GM23338 (cell line): ENCODE results near the gene GPRIN2. TPM values are rescaled to one million over a fixed set of nuclear protein-coding genes. Genes with fewer than 3 reads are reported as not detected.

Experiments used
- ATAC-seq: fragments of 200-7000 bp; cut with Tn5 transposase; 3 replicates; pipeline ENCODE4 v1.9.1; 2020
- DNase-seq: peaks from one replicate; pipeline ENCODE4 v3.0.0-alpha.2; 2015; ENCODE audit warnings: low spot score
- H2AFZ ChIP-seq: fragments of 200-600 bp; sonication (generic); 2 replicates; pipeline ENCODE4 v1.8.0; 2016; ENCODE audit warnings: antibody characterized with exemption, mild to moderate bottlenecking, moderate library complexity
- H3F3A ChIP-seq: fragments of 200-600 bp; sonication (generic); replicated peaks from 2 replicates; pipeline ENCODE4 v1.8.0; 2017; ENCODE audit warnings: antibody characterized with exemption, mixed run types, low read depth
- H3K27ac ChIP-seq: fragments of 200-600 bp; sonication (generic); 2 replicates; pipeline ENCODE4 v1.6.1; 2016; ENCODE audit warnings: low read depth
- H3K27me3 ChIP-seq: fragments of 200-600 bp; sonication (generic); 2 replicates; pipeline ENCODE4 v1.8.0; 2016; ENCODE audit warnings: mild to moderate bottlenecking, mixed run types, moderate library complexity; ENCODE audit not compliant: insufficient read depth
- H3K36me3 ChIP-seq: fragments of 200-600 bp; sonication (generic); 2 replicates; pipeline ENCODE4 v1.8.0; 2016; ENCODE audit warnings: mild to moderate bottlenecking; ENCODE audit not compliant: insufficient read depth
- H3K4me1 ChIP-seq: fragments of 200-600 bp; sonication (generic); 2 replicates; pipeline ENCODE4 v1.8.0; 2016; ENCODE audit warnings: mild to moderate bottlenecking, moderate library complexity; ENCODE audit not compliant: insufficient read depth
- H3K4me2 ChIP-seq: fragments of 200-600 bp; sonication (generic); 2 replicates; pipeline ENCODE4 v1.7.1; 2017; ENCODE audit warnings: mixed run types
- H3K4me3 ChIP-seq: fragments of 200-600 bp; sonication (generic); 2 replicates; pipeline ENCODE4 v1.6.1; 2016; ENCODE audit warnings: mixed run types
- H3K79me2 ChIP-seq: fragments of 200-600 bp; sonication (generic); replicated peaks from 2 replicates; pipeline ENCODE4 v1.8.0; 2017; ENCODE audit warnings: mild to moderate bottlenecking; ENCODE audit not compliant: insufficient read depth
- H3K9me2 ChIP-seq: fragments of 200-600 bp; sonication (generic); 2 replicates; pipeline ENCODE4 v1.8.0; 2017; ENCODE audit not compliant: insufficient read depth
- H4K20me1 ChIP-seq: fragments of 200-600 bp; sonication (generic); replicated peaks from 2 replicates; pipeline ENCODE4 v1.8.0; 2017; ENCODE audit warnings: mild to moderate bottlenecking; ENCODE audit not compliant: insufficient read depth
- H3K27ac Mint-ChIP-seq: 2 replicates; pipeline ENCODE4 v1.8.0; 2020; ENCODE audit warnings: inconsistent platforms, mild to moderate bottlenecking, moderate library complexity, mixed read lengths
- H3K27me3 Mint-ChIP-seq: 3 replicates; pipeline ENCODE4 v1.8.0; 2022; ENCODE audit warnings: low read depth, mild to moderate bottlenecking, moderate library complexity, mixed read lengths, inconsistent platforms; ENCODE audit not compliant: insufficient read depth, poor library complexity
- H3K36me3 Mint-ChIP-seq: 3 replicates; pipeline ENCODE4 v1.8.0; 2021; ENCODE audit warnings: low read depth, mild to moderate bottlenecking, inconsistent platforms, moderate library complexity, mixed read lengths
- H3K4me1 Mint-ChIP-seq: 3 replicates; pipeline ENCODE4 v1.8.0; 2020; ENCODE audit warnings: mild to moderate bottlenecking, inconsistent platforms, mixed read lengths
- H3K4me3 Mint-ChIP-seq: 3 replicates; pipeline ENCODE4 v1.8.0; 2021; ENCODE audit warnings: moderate library complexity, mild to moderate bottlenecking, inconsistent platforms, mixed read lengths
- H3K9me3 Mint-ChIP-seq: 3 replicates; pipeline ENCODE4 v1.8.0; 2020; ENCODE audit warnings: moderate library complexity, mild to moderate bottlenecking, inconsistent platforms, mixed read lengths
- CREB1 ChIP-seq: fragments of 250-450 bp; sonication (Bioruptor Pico); IDR thresholded peaks from 2 replicates; pipeline ENCODE4 v1.5.0; 2020; ENCODE audit warnings: low read depth, mild to moderate bottlenecking, moderate library complexity
- EZH2phosphoT487 ChIP-seq: fragments of 200-600 bp; sonication (generic); IDR thresholded peaks from one replicate; pipeline ENCODE4 v1.8.1; 2018; ENCODE audit warnings: antibody characterized with exemption; ENCODE audit not compliant: unreplicated experiment
- JUNB ChIP-seq: IDR thresholded peaks from one replicate; pipeline ENCODE4 v1.6.1; 2016; ENCODE audit warnings: antibody characterized with exemption; ENCODE audit not compliant: unreplicated experiment
- NANOG ChIP-seq: IDR thresholded peaks from 2 replicates; pipeline ENCODE4 v1.6.1; 2016; ENCODE audit warnings: antibody characterized with exemption, borderline replicate concordance
- POLR2AphosphoS5 ChIP-seq: IDR thresholded peaks from 2 replicates; pipeline ENCODE4 v1.6.1; 2016; ENCODE audit warnings: antibody characterized with exemption, low read depth
- STAT1 ChIP-seq: IDR thresholded peaks from one replicate; pipeline ENCODE4 v1.6.1; 2016; ENCODE audit warnings: antibody characterized with exemption; ENCODE audit not compliant: unreplicated experiment
- ZNF114 ChIP-seq: fragments of 250-450 bp; sonication (Bioruptor Pico); IDR thresholded peaks from 2 replicates; pipeline ENCODE4 v1.5.0; 2020; ENCODE audit warnings: mild to moderate bottlenecking, moderate library complexity
- ZNF331 ChIP-seq: fragments of 250-450 bp; sonication (Bioruptor Pico); IDR thresholded peaks from 2 replicates; pipeline ENCODE4 v1.5.0; 2020; ENCODE audit warnings: low read depth, mild to moderate bottlenecking, moderate library complexity
- polyA plus RNA-seq: library from polyadenylated mRNA; unstranded; fragments of >200 nt; fragmentation: Nextera tagmentation; extraction: Ambion mirVana; gene quantifications from 2 replicates; pipeline ENCODE4 v1.2.1, GENCODE V29; 2016
- total RNA-seq: library from RNA; depleted of rRNA; stranded (reverse); fragments of >200 nt; shearing (Covaris generic); gene quantifications from 2 replicates; pipeline ENCODE4 v1.2.3, GENCODE V29; 2014
- TF ChIP-seq, protein P1 (sequence below): IDR thresholded peaks from 2 replicates; pipeline ENCODE4 v1.6.1; 2016; ENCODE audit warnings: antibody characterized with exemption
- TF ChIP-seq, protein P2 (sequence below): fragments of 250-450 bp; sonication (Bioruptor Pico); IDR thresholded peaks from 2 replicates; pipeline ENCODE4 v1.5.0; 2020; ENCODE audit warnings: mild to moderate bottlenecking, moderate library complexity
- TF ChIP-seq, protein P3 (sequence below): IDR thresholded peaks from one replicate; pipeline ENCODE4 v1.6.1; 2018; ENCODE audit warnings: antibody characterized with exemption; ENCODE audit not compliant: unreplicated experiment
- TF ChIP-seq, protein P4 (sequence below), 2 experiments: fragments of 200-600 bp in 1 of 2; sonication (generic) in 1 of 2; conservative IDR thresholded peaks; 2 replicates each; pipeline versions ENCODE4 v1.5.1 to v1.6.1; 2016 to 2017; ENCODE audit warnings: antibody characterized with exemption in 2 of 2, low read depth in 2 of 2, mild to moderate bottlenecking in 2 of 2, moderate library complexity in 1 of 2

Gene GPRIN2
- total and polyA plus RNA-seq, 2 experiments from 2014 or later: 2.9 to 28.5 TPM

DNA sequence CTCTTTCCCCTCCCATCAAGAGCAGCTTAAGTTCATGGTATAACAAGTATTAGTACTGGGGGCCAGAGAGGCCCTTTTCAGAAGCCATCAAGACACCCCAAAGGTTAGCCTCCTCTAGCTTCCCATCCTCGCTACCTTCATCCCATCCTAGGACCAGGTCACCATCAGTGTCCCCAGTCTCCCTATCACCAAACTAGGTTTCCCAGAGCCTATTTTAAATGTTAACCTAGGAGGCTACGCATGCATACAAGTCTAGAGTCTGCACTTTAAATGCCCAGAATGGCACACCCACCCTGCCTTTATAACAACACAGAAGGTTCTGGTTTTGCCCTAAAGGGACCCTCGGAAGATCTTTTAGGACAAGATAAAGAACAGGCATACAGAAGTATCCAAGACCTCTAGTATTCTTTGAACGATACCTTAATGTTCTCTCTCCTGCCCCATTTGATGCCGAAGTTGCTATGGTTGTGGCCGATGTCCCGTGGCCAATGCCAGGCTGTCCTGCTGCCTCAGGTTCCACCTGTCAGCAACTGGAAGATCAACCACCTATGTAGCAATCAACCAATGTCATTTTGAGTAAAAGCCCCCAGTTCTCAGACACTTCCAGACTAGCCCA lies 2.2 kb downstream of the GPRIN2 start:
- Mint-ChIP-seq H3K27ac (no peak overlapping the region), H3K27me3 (peaks cover 11% of the 10 kb centered on the region), H3K4me3 (no peak overlapping the region), H3K9me3 (peaks cover 3% of the 10 kb centered on the region; the same call in 1 of the 3 replicates), H3K4me1 (peaks cover 4% of the 10 kb centered on the region; the same call in 2 of the 3 replicates), H3K36me3 (peaks cover 3% of the 10 kb centered on the region; the same call in 1 of the 3 replicates)
- no peak overlapping the region for H3K4me2 ChIP-seq
- ATAC-seq (no peak), DNase-seq (no peak)
- H3K27ac ChIP-seq: no peak overlapping the region
- H2AFZ ChIP-seq: no peak overlapping the region
- H3K27me3 ChIP-seq: peaks cover 16% of the 10 kb centered on the region
- 0 out of 2 replicates have a peak overlapping the region, but pooled peaks have one; percentile 96 for H3K4me3 ChIP-seq
- TF ChIP-seq POLR2AphosphoS5 (no peak), EZH2phosphoT487 (no peak), STAT1 (no peak), JUNB (no peak), ZNF114 (CRISPR knock-in tag) (no peak), NANOG (no peak), CREB1 (no peak), ZNF331 (CRISPR knock-in tag) (no peak)
- TF ChIP-seq, protein P1, sequence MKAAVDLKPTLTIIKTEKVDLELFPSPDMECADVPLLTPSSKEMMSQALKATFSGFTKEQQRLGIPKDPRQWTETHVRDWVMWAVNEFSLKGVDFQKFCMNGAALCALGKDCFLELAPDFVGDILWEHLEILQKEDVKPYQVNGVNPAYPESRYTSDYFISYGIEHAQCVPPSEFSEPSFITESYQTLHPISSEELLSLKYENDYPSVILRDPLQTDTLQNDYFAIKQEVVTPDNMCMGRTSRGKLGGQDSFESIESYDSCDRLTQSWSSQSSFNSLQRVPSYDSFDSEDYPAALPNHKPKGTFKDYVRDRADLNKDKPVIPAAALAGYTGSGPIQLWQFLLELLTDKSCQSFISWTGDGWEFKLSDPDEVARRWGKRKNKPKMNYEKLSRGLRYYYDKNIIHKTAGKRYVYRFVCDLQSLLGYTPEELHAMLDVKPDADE: no peak
- TF ChIP-seq, protein P2, sequence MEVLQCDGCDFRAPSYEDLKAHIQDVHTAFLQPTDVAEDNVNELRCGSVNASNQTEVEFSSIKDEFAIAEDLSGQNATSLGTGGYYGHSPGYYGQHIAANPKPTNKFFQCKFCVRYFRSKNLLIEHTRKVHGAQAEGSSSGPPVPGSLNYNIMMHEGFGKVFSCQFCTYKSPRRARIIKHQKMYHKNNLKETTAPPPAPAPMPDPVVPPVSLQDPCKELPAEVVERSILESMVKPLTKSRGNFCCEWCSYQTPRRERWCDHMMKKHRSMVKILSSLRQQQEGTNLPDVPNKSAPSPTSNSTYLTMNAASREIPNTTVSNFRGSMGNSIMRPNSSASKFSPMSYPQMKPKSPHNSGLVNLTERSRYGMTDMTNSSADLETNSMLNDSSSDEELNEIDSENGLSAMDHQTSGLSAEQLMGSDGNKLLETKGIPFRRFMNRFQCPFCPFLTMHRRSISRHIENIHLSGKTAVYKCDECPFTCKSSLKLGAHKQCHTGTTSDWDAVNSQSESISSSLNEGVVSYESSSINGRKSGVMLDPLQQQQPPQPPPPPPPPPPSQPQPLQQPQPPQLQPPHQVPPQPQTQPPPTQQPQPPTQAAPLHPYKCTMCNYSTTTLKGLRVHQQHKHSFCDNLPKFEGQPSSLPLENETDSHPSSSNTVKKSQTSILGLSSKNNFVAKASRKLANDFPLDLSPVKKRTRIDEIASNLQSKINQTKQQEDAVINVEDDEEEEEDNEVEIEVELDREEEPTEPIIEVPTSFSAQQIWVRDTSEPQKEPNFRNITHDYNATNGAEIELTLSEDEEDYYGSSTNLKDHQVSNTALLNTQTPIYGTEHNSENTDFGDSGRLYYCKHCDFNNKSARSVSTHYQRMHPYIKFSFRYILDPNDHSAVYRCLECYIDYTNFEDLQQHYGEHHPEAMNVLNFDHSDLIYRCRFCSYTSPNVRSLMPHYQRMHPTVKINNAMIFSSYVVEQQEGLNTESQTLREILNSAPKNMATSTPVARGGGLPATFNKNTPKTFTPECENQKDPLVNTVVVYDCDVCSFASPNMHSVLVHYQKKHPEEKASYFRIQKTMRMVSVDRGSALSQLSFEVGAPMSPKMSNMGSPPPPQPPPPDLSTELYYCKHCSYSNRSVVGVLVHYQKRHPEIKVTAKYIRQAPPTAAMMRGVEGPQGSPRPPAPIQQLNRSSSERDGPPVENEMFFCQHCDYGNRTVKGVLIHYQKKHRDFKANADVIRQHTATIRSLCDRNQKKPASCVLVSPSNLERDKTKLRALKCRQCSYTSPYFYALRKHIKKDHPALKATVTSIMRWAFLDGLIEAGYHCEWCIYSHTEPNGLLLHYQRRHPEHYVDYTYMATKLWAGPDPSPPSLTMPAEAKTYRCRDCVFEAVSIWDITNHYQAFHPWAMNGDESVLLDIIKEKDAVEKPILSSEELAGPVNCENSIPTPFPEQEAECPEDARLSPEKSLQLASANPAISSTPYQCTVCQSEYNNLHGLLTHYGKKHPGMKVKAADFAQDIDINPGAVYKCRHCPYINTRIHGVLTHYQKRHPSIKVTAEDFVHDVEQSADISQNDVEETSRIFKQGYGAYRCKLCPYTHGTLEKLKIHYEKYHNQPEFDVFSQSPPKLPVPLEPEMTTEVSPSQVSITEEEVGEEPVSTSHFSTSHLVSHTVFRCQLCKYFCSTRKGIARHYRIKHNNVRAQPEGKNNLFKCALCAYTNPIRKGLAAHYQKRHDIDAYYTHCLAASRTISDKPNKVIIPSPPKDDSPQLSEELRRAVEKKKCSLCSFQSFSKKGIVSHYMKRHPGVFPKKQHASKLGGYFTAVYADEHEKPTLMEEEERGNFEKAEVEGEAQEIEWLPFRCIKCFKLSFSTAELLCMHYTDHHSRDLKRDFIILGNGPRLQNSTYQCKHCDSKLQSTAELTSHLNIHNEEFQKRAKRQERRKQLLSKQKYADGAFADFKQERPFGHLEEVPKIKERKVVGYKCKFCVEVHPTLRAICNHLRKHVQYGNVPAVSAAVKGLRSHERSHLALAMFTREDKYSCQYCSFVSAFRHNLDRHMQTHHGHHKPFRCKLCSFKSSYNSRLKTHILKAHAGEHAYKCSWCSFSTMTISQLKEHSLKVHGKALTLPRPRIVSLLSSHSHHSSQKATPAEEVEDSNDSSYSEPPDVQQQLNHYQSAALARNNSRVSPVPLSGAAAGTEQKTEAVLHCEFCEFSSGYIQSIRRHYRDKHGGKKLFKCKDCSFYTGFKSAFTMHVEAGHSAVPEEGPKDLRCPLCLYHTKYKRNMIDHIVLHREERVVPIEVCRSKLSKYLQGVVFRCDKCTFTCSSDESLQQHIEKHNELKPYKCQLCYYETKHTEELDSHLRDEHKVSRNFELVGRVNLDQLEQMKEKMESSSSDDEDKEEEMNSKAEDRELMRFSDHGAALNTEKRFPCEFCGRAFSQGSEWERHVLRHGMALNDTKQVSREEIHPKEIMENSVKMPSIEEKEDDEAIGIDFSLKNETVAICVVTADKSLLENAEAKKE: no peak
- TF ChIP-seq, protein P3, sequence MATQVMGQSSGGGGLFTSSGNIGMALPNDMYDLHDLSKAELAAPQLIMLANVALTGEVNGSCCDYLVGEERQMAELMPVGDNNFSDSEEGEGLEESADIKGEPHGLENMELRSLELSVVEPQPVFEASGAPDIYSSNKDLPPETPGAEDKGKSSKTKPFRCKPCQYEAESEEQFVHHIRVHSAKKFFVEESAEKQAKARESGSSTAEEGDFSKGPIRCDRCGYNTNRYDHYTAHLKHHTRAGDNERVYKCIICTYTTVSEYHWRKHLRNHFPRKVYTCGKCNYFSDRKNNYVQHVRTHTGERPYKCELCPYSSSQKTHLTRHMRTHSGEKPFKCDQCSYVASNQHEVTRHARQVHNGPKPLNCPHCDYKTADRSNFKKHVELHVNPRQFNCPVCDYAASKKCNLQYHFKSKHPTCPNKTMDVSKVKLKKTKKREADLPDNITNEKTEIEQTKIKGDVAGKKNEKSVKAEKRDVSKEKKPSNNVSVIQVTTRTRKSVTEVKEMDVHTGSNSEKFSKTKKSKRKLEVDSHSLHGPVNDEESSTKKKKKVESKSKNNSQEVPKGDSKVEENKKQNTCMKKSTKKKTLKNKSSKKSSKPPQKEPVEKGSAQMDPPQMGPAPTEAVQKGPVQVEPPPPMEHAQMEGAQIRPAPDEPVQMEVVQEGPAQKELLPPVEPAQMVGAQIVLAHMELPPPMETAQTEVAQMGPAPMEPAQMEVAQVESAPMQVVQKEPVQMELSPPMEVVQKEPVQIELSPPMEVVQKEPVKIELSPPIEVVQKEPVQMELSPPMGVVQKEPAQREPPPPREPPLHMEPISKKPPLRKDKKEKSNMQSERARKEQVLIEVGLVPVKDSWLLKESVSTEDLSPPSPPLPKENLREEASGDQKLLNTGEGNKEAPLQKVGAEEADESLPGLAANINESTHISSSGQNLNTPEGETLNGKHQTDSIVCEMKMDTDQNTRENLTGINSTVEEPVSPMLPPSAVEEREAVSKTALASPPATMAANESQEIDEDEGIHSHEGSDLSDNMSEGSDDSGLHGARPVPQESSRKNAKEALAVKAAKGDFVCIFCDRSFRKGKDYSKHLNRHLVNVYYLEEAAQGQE: no peak
- TF ChIP-seq, protein P4, sequence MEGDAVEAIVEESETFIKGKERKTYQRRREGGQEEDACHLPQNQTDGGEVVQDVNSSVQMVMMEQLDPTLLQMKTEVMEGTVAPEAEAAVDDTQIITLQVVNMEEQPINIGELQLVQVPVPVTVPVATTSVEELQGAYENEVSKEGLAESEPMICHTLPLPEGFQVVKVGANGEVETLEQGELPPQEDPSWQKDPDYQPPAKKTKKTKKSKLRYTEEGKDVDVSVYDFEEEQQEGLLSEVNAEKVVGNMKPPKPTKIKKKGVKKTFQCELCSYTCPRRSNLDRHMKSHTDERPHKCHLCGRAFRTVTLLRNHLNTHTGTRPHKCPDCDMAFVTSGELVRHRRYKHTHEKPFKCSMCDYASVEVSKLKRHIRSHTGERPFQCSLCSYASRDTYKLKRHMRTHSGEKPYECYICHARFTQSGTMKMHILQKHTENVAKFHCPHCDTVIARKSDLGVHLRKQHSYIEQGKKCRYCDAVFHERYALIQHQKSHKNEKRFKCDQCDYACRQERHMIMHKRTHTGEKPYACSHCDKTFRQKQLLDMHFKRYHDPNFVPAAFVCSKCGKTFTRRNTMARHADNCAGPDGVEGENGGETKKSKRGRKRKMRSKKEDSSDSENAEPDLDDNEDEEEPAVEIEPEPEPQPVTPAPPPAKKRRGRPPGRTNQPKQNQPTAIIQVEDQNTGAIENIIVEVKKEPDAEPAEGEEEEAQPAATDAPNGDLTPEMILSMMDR (conservative IDR thresholded peaks at IDR 0.05; ENCODE audit: low read depth in 2 of 2): no peak
- H3K79me2 ChIP-seq: peaks cover 10% of the 10 kb centered on the region; the same call in 1 of the 2 replicates
- 0 out of 2 replicates have a peak, but pooled peaks cover 6% of the 10 kb centered on the region for H3F3A ChIP-seq
- H3K4me1 ChIP-seq: peaks cover 20% of the 10 kb centered on the region
- H4K20me1 ChIP-seq: peaks cover 27% of the 10 kb centered on the region
- peaks cover 5% of the 10 kb centered on the region for H3K36me3 ChIP-seq
- peaks cover 4% of the 10 kb centered on the region; the same call in 1 of the 2 replicates for H3K9me2 ChIP-seq
